GM19043 (cell line): ENCODE measurements around the gene GMDS.

ENCODE experiments used
- ATAC-seq: cut with Tn5 transposase; IDR thresholded peaks from one replicate; pipeline ENCODE4 v1.9.1; 2021; ENCODE audit warnings: low read depth; ENCODE audit not compliant: unreplicated experiment

GMDS gene

GRCh38 chr6:2182251-2182650 is 63.2 kb downstream of the GMDS start:
- no peak for ATAC-seq

- ATAC-seq, result no peak
These were observed 63.8 kb downstream of the GMDS start for GRCh38 chr6:2181567-2181966.

- ATAC-seq, result no peak
These were observed 65.5 kb downstream of the GMDS start for GRCh38 chr6:2179950-2180349.

- no peak for ATAC-seq
These were observed 66.2 kb downstream of the GMDS start for GRCh38 chr6:2179241-2179640.

GRCh38 chr6:2178125-2178524 is 67.3 kb downstream of the GMDS start:
- no peak for ATAC-seq

GRCh38 chr6:2175825-2176224 is 69.6 kb downstream of the GMDS start:
- ATAC-seq, result no peak

GRCh38 chr6:2173203-2173961 is 72.0 kb downstream of the GMDS start:
- ATAC-seq, result no peak

GRCh38 chr6:2171728-2172127 is 73.7 kb downstream of the GMDS start:
- ATAC-seq, result no peak

- no peak for ATAC-seq
These were observed 76.9 kb downstream of the GMDS start for GRCh38 chr6:2168480-2168879.

- ATAC-seq, result no peak
These were observed 78.7 kb downstream of the GMDS start for GRCh38 chr6:2166717-2167116.

GRCh38 chr6:2165286-2165685 is 80.1 kb downstream of the GMDS start:
- ATAC-seq, result no peak

GRCh38 chr6:2164481-2164880 is 80.9 kb downstream of the GMDS start:
- ATAC-seq, result no peak

GRCh38 chr6:2162079-2162445 is 83.3 kb downstream of the GMDS start:
- no peak for ATAC-seq

- ATAC-seq, result no peak
These were observed 86.7 kb downstream of the GMDS start for GRCh38 chr6:2158596-2159271.

GRCh38 chr6:2157441-2158127 is 87.8 kb downstream of the GMDS start:
- no peak for ATAC-seq

- ATAC-seq, result no peak
These were observed 90.2 kb downstream of the GMDS start for GRCh38 chr6:2155206-2155605.

- no peak for ATAC-seq
These were observed 95.9 kb downstream of the GMDS start for GRCh38 chr6:2149361-2150006.

- ATAC-seq, result no peak
These were observed 96.7 kb downstream of the GMDS start for GRCh38 chr6:2148748-2149147.

GRCh38 chr6:2147766-2148448 is 97.5 kb downstream of the GMDS start:
- no peak for ATAC-seq

- ATAC-seq, result no peak
These were observed 98.1 kb downstream of the GMDS start for GRCh38 chr6:2147261-2147660.

- ATAC-seq, result no peak
These were observed 101.2 kb downstream of the GMDS start for GRCh38 chr6:2144210-2144609.
